ENCODE results near the gene LCE4A. TPM values are rescaled to one million over a fixed set of nuclear protein-coding genes. Genes with fewer than 3 reads are reported as not detected.
"Not testable (repeated sequence)": the region's sequence is repeated elsewhere in the genome, so short reads cannot be mapped to it uniquely, and the experiment has no call there.

The LCE4A gene, protein sequence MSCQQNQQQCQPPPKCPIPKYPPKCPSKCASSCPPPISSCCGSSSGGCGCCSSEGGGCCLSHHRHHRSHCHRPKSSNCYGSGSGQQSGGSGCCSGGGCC
- not detected in 2 replicates for total RNA-seq
- polyA plus RNA-seq (2012): not detected

DNA sequence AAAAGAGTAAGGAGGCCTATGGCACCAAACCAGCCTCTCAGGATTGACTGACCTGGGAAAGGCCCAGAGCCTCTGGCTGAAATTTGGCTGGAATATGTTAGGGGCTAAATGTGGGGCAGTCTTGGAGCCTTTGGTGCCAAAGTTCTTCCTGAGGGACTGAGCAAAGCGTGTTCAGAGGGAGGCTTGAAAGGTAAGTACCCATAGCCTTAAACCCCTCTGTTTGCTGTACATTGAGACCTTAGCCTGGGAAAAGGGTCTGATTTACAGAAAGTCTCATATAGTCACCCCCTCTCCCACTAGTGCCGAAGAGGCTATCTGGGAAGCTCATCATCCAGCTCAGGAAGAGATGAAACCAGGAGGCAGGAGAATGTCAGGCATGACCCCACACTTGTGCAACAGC lies at the start of gene LCE4A:
LCE4A (plus strand) TSS at position 301 of the 400 bp plus-strand sequence. CDS start 916 bp downstream, outside the sequence.
- DNase-seq (ENCODE audit: low read depth): no peak

GRCh38 chr1:152658649-152659048 lies 49.3 kb upstream of the LCE4A start:
- DNase-seq (ENCODE audit: low read depth): no peak

DNA sequence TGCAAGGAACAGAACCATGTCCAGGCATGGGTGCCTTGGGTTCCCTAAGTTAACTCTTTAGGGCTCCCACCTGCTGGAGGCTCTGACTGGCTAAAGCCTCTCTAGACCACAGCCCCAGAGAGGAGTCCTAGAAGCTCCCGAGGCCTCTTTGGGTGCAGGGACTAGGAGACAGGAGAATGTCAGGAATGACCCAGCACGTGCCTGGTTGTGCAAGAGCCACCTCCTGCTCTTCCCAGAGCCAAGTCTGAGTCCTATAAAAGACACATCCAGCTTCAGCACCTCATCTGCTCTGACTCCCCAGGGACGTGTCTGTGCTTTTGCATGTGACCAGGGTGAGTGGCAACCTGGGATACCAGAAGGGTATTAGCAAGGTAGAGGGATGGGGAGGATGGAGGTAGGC lies 44.9 kb upstream of the LCE4A start, which contains the start of gene LCE2D:
LCE2D (plus strand) TSS at position 283 of the 400 bp plus-strand sequence. CDS start 726 bp downstream, outside the sequence.
- no peak for DNase-seq (ENCODE audit: low read depth)

DNA sequence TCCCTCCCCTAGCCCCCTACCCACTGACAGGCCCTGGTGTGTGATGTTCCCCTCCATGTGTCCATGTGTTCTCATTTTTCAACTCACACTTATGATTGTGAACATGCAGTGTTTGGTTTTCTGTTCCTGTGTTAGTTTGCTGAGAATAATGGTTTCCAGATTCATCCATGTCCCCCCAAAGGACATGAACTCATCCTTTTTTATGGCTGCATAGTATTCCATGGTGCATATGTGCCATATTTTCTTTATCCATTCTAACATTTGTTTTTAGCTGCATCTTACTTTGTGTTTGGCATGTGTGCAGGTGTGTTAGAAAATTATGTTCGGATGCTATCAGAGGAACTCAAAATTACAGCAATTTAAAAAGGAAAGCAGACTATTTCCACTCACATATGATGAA lies 41.8 kb upstream of the LCE4A start:
- DNase-seq (ENCODE audit: low read depth): not testable (repeated sequence)

- DNase-seq (ENCODE audit: low read depth): peak; percentile 34
These were observed 40.3 kb upstream of the LCE4A start for GRCh38 chr1:152667648-152668047.

GRCh38 chr1:152673016-152673415 lies 34.9 kb upstream of the LCE4A start:
- DNase-seq (ENCODE audit: low read depth): no peak

DNA sequence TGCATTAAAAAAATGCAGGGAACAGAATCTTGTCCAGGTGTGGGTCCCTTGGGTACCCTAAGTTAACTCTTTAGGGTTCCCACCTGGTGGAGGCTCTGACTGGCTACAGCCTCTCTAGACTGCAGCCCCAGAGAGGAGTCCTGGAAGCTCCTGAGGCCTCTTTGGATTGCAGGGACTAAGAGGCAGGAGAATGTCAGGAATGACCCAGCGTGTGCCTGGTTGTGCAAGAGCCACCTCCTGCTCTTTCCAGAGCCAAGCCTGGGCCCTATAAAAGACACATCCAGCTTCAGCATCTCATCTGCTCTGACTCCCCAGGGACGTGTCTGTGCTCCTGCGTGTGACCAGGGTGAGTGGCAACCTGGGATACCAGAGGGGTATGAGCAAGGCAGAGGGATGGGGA lies 33.0 kb upstream of the LCE4A start, which contains the start of gene LCE2C:
LCE2C (plus strand) TSS at position 297 of the 400 bp plus-strand sequence. CDS start 737 bp downstream, outside the sequence.
- DNase-seq (ENCODE audit: low read depth): not testable (repeated sequence)

DNA sequence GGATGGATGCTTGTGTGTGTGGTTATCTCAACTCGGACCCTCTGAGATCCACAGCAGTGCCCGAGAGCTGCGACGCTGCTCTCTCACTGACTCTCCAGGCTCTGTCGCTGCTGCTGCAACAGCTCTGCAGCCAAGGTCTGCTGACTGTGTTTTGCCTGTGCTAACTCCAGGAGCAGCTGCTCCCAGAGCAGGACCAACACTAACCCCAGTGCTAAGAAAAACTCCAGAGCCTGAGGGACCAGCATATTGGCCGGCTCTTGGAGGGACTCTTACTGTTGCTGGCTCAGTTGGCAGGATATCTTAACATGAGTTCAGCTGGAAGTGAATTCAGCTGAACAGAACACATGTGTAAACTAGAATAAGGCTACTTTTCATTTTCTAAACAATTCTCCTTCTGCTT lies 28.5 kb upstream of the LCE4A start:
- DNase-seq (ENCODE audit: low read depth): peak; percentile 33

DNA sequence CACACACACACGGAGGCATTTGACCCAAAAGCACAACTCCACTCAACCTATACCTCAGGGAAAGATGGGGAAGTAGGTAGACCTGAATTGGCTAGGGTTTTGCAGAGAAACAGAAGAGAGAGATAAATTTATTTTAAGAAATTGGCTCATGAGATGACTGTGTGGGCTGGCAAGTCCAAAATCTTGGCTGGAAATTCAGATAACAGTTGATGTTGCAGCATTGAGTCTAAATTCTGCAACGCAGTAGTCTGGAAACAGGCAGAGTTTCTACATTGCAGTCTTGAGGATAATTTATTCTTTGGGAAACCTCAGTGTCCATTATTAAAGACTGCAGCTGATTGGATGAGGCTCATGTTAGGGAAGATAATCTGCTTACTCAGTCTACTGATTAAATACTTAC lies 26.3 kb upstream of the LCE4A start:
- DNase-seq (ENCODE audit: low read depth): no peak

- DNase-seq (ENCODE audit: low read depth): no peak
These were observed 24.1 kb upstream of the LCE4A start for GRCh38 chr1:152683846-152684245.

GRCh38 chr1:152685823-152686222 lies 22.1 kb upstream of the LCE4A start, which contains the start of gene LCE2B:
TSS of gene LCE2B (plus strand) at chr1:152686123. CDS start at chr1:152686844, 721 bp downstream.
- not testable (repeated sequence) for DNase-seq (ENCODE audit: low read depth)

GRCh38 chr1:152697701-152698600 lies 10.0 kb upstream of the LCE4A start, which contains the start of gene LCE2A:
TSS of gene LCE2A (plus strand) at chr1:152698345. CDS start at chr1:152698902, 557 bp downstream.
- no peak for DNase-seq (ENCODE audit: low read depth)

DNA sequence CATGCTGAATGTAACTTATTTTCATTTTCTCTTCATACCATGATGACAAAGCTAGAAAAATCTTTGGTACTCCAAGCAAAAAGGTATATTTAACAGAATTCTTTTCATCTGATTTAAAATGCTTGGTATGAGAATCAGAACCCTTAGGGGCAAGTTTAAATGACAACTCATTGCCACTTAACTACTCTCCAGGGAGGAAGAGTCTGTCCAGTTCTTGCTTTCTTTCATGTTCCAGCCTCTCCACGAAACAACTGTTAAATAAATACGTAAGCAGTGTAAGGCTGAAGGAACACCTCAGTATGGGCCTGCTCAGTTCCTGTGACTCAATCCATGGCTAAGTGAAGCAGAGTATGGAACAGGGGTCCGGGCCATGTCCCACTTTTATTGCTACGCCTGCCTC lies 8.2 kb upstream of the LCE4A start:
- DNase-seq (ENCODE audit: low read depth): no peak

DNA sequence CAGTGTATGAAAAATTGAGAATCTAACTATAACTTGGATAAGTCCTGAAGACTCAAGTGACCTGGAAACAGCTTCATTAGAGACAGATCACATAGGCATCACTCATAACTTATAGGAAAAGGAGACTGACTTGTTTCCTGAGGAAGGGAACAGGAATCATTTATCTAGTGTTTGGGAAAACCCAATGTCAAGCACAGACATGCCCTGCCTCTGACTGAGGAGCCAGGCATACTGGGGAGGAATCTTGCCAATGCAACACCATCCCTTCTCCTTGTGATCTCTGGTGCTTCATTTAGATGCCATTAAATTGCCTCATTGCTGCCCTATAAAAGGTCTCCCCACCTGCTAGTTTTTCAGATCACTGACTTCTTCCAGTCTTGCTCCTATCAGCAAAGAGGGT lies 10.3 kb downstream of the LCE4A start:
- no peak for DNase-seq (ENCODE audit: low read depth)

GRCh38 chr1:152725261-152725660 lies 17.3 kb downstream of the LCE4A start:
- no peak for DNase-seq (ENCODE audit: low read depth)

DNA sequence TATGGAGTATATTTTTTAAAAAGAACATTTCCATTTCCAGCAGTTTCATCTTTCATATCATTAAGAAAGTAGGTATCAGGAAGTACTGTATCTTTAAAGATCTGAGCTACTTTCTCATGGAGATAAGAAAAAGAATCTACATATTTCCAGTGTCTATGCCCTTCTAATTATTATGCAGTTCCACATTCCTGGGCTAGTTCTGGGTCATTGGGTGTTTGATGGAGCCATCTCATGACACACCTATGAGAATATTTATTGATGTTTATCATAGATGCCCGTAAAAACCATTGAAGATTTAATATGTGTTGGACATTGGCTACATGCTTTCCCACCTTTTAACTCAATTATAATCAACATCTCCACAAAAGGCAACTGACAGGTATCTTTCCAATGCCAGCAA lies 21.0 kb downstream of the LCE4A start:
- DNase-seq (ENCODE audit: low read depth): no peak

- DNase-seq (ENCODE audit: low read depth): peak; percentile 2
These were observed 27.7 kb downstream of the LCE4A start for GRCh38 chr1:152735648-152736047.

GRCh38 chr1:152737997-152738396 lies 30.0 kb downstream of the LCE4A start:
- no peak for DNase-seq (ENCODE audit: low read depth)

- DNase-seq (ENCODE audit: low read depth): no peak
These were observed 31.9 kb downstream of the LCE4A start for GRCh38 chr1:152739841-152740240.

- DNase-seq (ENCODE audit: low read depth): no peak
These were observed 33.7 kb downstream of the LCE4A start for GRCh38 chr1:152741656-152742055.

- DNase-seq (ENCODE audit: low read depth): no peak
These were observed 35.6 kb downstream of the LCE4A start for GRCh38 chr1:152743371-152744145.
